Right ventricle myocardium superior (tissue), 1 donor: ENCODE results near the gene DPH6. TPM values are rescaled to one million over a fixed set of nuclear protein-coding genes. Genes with fewer than 3 reads are reported as not detected.
"Not testable (repeated sequence)": the region's sequence is repeated elsewhere in the genome, so short reads cannot be mapped to it uniquely, and the experiment has no call there.

Source experiments
- ATAC-seq: fragments of 200-7000 bp; cut with Tn5 transposase; one replicate; pipeline ENCODE4 v1.9.1; 2020; ENCODE audit warnings: mild to moderate bottlenecking; ENCODE audit not compliant: poor library complexity
- DNase-seq: peaks from one replicate; pipeline ENCODE4 v3.0.0-alpha.2; 2020
- intact Hi-C: fragments of 100-400 bp; cut with DNase I; formaldehyde crosslinking; loops from one replicate; pipeline ENCODE4 v1.11.2; 2022
- total RNA-seq: library from RNA; stranded (reverse); fragmentation: NEBNext Ultra II Directional; extraction: Animal tissue kit (Norgen Biotek cat#: 25700); gene quantifications from one replicate; pipeline ENCODE4 v1.2.1, GENCODE V29; 2021
- donor health status: DM: no; HTN: yes; CAD: no; lungs with severe emphysema.

Gene DPH6
- total RNA-seq, 1 donor from 2014 or later, result 17.6 TPM

- intact Hi-C loops, result no loop called here
- ATAC-seq (peak; percentile 27), DNase-seq (no peak)
Measured at GRCh38 chr15:35394416-35394815, 151.5 kb downstream of the DPH6 start.

DNA sequence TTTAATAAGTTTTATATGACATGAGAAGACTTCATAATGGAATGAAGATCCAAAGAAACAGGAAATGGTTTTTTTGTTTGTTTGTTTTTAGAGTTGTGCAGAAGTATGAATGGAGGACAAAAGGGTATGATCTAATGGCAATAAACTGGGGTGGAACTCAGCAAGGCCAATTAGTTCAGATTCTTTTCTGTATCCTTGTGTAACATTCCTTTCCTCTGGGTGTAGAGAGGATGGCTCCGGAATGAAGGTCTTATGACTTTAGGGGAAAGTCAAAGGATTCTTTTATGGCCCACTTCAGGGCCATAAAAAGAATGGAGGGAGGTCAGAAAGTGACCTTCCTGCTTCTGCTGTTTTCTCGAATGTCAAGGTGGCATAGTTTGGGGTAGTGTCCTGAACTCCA, 152.6 kb downstream of the DPH6 start:
- no peak for DNase-seq
- ATAC-seq, result no peak
- intact Hi-C loops, result no loop called here

GRCh38 chr15:35391408-35391984, 154.5 kb downstream of the DPH6 start:
- intact Hi-C loops, DNase-seq, ATAC-seq: not testable (repeated sequence)

- ATAC-seq (no peak), DNase-seq (no peak)
- intact Hi-C loops, result no loop called here
Measured at GRCh38 chr15:35383506-35383905, 162.5 kb downstream of the DPH6 start.

DNA sequence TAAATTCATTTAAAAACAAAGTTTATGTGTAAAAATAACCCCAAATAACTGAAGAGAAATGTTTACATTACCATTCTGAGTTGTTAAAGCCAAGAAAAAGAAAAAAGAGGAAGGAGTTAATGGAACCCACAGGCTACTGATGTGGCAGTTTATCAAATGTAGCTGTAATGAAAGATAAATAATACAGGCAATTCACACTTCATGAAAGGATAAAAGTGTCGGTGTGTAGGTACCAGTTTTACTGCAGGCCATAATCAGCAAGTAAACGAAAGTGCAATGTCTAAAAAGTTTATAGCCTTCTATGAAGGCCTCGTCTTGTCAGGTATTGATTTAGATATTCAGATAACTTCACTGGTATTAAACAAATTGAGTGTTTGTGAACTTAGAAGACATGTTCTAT, 164.6 kb downstream of the DPH6 start:
- ATAC-seq (no peak), DNase-seq (no peak)
- intact Hi-C loops, result no loop called here

- no peak for ATAC-seq
- DNase-seq, result no peak
- intact Hi-C loops, result no loop called here
Measured at GRCh38 chr15:35379972-35380371, 166.0 kb downstream of the DPH6 start.

DNA sequence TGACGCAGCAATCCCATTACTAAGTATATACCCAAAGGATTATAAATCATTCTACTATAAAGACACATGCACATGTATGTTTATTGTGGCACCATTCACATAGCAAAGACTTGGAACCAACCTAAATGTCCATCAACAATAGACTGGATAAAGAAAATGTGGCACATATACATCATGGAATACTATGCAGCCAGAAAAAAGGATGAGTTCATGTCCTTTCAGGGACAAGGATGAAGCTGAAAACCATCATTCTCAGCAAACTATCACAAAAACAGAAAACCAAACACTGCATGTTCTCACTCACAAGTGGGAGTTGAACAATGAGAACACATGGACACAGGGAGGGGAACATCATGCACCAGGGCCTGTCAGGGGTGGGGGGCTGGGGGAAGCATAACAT, 167.5 kb downstream of the DPH6 start:
- intact Hi-C loops, ATAC-seq, DNase-seq: not testable (repeated sequence)

DNA sequence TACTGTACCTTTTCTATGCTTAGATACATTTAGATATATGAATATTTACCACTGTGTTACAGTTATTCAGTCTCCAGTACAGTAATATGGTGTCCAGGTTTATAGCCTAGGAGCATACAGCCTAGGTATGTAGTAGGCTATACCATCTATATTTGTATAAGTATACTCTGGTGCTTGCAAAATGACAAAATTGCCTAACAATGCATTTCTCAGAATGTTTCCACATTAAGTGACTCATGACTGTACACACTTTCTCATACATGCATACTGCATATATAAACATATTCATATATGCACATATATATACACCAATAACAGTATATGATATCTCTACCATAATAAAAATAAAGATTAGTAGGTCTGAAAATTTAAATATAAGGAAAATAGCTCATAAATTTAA, 169.3 kb downstream of the DPH6 start:
- intact Hi-C loops, result no loop called here
- DNase-seq (no peak), ATAC-seq (no peak)

DNA sequence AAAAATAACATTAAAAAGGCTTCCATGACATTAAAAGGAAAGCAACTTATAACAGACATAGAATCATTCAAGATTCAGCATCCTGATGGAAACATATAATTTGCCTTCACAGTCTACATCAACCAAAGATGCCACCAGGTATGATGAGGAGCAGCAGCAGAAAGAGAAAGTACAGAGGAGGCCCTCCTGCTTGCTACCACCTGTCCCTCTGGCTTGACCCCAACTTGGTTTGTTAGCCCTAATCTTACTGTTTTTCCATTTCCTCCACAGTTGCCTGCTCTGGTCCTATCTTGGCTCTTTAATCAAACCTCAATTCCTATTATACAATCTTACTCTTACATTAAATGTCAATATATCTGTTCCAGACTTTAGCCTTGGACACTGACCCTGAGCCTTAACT, 171.3 kb downstream of the DPH6 start:
- DNase-seq (no peak), ATAC-seq (no peak)
- intact Hi-C loops, result no loop called here

- no peak for DNase-seq
- peak; percentile 95 for ATAC-seq
- intact Hi-C loops, result loop anchor here (10.0 kb wide), 1 partner anchor 48 kb away; no protein-coding TSS in a partner anchor
Measured at GRCh38 chr15:35362195-35362829, 183.7 kb downstream of the DPH6 start.

DNA sequence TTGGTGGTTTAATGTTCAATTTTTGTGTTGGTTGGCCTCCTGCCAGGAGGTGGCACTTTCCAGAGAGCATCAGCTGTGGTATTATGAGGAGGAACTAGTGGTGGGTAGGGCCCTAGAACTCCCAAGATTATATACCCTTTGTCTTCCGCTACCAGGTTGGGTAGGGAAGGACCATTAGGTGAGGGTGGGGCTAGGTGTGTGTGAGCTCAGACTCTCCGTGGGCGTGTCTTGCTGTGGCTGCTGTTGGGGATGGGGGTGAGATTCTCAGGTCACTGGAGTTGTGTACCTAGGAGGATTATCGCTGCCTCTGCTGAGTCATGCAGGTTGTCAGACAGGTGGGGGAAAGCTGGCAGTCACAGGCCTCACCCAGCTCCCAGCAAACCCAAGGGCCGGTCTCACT, 187.1 kb downstream of the DPH6 start:
- ATAC-seq (no peak), DNase-seq (no peak)
- intact Hi-C loops, result no loop called here

DNA sequence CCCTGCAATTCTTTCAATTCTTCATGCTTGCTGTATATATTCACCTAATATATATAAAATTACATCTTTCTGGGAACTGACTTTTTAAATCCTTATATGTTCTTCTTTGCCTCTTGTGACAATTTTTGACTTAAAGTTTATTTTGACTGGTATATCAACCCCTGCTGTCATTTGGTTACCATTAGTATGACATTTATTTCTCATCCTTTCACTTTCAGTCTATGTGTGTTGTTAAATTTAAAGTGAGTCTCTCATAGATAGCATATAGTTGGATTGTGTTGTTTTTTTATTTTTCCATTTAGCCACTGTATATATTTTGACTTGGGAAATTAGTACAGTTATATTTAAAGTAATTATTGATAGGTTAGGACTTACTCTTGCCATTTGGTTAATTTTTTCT, 194.9 kb downstream of the DPH6 start:
- no peak for DNase-seq
- ATAC-seq, result no peak
- intact Hi-C loops, result no loop called here

DNA sequence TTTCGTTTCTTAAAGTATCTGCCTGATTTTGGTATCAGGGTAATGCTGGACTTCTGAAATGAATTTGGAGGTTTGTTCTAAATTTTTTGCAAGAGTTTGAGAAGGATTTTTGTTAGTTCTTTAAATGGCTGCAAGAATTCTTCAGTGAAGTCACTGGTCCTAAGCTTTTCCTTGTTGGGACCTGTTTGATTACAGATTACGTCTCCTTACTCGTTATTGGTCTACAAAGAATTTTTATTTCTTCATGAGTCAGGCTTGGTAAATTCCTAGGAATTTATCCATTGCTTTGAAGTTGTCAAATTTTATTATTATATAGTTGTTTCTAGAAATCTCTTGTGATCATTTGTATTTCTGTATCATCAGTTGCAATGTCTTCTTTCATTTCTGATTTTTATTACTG, 196.0 kb downstream of the DPH6 start:
- intact Hi-C loops, result no loop called here
- ATAC-seq (no peak), DNase-seq (no peak)

DNA sequence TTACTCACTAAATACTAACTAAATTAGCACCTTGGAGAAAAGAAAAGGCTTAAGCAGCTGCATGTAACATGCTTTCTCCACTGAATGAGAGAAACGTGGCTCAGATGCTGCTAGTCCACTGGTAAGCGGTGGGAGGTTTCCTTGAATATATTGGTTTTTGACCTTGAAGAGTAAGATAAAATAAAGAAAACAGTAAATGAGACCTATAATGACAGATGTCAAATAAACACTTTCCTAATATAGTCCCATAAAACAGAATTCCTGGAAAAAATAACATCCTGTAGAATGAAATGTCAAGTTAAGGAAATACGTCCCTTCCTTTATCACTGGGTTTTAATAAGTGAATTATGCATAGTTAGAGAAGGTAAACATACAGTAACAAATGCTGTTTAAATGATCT, 215.0 kb downstream of the DPH6 start:
- intact Hi-C loops, result no loop called here
- DNase-seq (no peak), ATAC-seq (no peak)

DNA sequence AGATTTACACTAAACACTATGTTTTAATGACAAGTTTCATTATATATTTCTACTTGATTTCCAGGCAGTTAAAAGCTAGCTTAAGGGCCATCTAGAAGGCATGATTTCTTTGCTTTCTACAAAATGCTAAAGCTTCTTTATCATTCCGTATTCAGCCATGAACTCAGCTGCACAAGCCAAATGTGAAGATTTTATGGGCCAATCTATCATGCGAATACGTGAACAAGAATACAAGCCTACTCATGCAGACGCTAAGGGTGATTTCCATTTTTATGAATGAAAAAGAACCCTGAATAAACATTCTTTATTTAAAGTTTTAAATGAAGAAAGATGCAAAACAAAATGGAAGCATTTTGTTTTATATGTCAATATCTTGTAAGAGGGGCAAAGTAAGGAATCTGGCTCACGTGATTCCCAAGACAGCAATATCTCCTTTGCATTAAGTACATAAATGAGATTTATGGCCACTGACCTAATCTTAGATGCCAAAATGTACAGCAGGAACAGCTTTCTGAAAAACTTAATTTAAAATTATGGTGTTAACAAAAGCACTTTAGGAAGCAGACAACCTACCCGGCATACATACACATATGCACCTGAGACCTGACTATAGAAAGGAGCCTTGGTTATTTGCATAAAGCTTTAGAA, 215.8 kb downstream of the DPH6 start:
- ATAC-seq (no peak), DNase-seq (no peak)
- intact Hi-C loops, result no loop called here

DNA sequence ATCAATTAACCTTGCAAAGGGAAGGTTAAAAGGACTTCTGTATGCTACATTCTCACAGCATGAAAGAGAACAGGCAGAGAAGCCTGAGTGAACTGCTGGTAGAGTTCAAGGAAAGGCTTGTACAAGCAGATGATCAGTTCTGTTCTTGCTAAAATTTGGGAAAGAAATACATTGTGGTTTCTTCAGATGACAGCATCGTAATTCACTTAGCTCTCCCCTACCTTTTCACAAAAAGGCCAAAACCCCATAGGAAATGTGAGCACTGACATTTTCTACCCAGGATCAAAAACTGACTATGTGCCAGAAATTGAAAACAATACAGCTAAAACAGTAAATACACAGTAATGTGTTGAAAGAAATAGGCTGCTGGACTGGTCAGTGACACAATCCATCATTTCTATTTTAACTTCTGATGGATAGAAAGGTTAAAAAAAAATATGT, 216.4 kb downstream of the DPH6 start:
- intact Hi-C loops, result no loop called here
- ATAC-seq (no peak), DNase-seq (no peak)

DNA sequence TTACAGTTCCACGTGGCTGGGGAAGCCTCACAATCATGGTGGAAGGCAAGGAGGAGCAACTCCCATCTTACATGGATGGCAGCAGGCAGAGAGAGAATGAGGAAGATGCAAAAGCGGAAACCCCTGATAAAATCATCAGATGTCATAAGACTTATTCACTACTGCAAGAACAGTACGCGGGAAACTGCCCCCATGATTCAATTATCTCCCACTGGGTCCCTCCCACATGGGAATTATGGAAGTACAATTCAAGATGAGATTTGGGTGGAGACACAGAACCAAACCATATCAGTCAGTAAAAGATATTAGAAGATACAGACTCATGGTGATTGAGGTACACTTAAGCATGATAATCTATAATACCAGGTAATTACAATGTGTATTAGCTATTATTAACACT, 217.1 kb downstream of the DPH6 start:
- DNase-seq, intact Hi-C loops, ATAC-seq: not testable (repeated sequence)

GRCh38 chr15:35327789-35328188, 218.2 kb downstream of the DPH6 start:
- DNase-seq (no peak), ATAC-seq (no peak)
- intact Hi-C loops, result no loop called here

GRCh38 chr15:35325374-35325941, 220.5 kb downstream of the DPH6 start:
- DNase-seq (no peak), ATAC-seq (no peak)
- intact Hi-C loops, result no loop called here

DNA sequence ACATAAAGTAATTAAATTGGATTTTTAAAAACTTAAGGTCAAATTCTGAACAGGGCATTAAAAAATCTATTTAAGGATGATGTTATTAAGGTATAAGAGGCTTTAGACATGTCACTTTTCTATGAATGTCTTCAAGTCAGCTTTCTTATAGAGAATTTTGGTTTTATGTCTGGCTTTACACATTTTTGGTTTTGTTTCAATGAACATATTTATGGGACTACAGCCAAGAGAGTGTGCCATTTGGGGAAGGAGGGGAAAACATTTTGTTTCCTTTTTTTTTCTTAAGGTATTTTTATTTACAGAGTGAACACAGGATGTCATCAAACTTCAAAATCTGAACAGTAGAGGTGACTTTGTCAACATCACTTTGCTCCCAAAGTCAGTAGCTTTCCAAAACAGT, 222.8 kb downstream of the DPH6 start:
- intact Hi-C loops, result no loop called here
- no peak for ATAC-seq
- DNase-seq, result no peak
